Testis (tissue), 3 donors: ENCODE measurements around the gene TIAM1. TPM values are rescaled to one million over a fixed set of nuclear protein-coding genes. Genes with fewer than 3 reads are reported as not detected.

Experiments
- DNase-seq: peaks from one replicate; pipeline ENCODE4 v3.0.0-alpha.2; 2019
- H3K27ac ChIP-seq, 2 donors: fragments of 200-600 bp; sonication (generic); one replicate each; pipeline ENCODE4 v1.5.1; 2019
- H3K27me3 ChIP-seq: fragments of 200-600 bp; sonication (generic); one replicate; pipeline ENCODE4 v1.5.1; 2019
- H3K36me3 ChIP-seq: fragments of 200-600 bp; sonication (generic); one replicate; pipeline ENCODE4 v1.5.1; 2017; ENCODE audit warnings: low read depth; ENCODE audit errors: missing control alignments
- H3K4me1 ChIP-seq: fragments of 200-600 bp; sonication (generic); one replicate; pipeline ENCODE4 v1.5.1; 2019
- H3K4me3 ChIP-seq, 2 donors: fragments of 200-600 bp; sonication (generic); one replicate each; pipeline ENCODE4 v1.5.1; 2017 to 2019
- H3K9me3 ChIP-seq: fragments of 200-600 bp; sonication (generic); one replicate; pipeline ENCODE4 v1.5.1; 2017
- CTCF ChIP-seq, 3 experiments: fragments of 450-650 bp in 2 of 3; fragments of 200-600 bp in 1 of 3; sonication (generic) in 1 of 3; IDR thresholded peaks; one replicate each; pipeline ENCODE4 v1.5.1; 2016 to 2019; ENCODE audit warnings: antibody characterized with exemption in 3 of 3, mild to moderate bottlenecking in 2 of 3, moderate library complexity in 1 of 3
- POLR2A ChIP-seq: fragments of 450-650 bp; IDR thresholded peaks from one replicate; pipeline ENCODE4 v1.6.1; 2017; ENCODE audit warnings: antibody characterized with exemption, mild to moderate bottlenecking, moderate library complexity
- WGBS, 2 donors: methylation state at CpG; one replicate each; pipeline ENCODE4 v1.1.5; 2018; 5-methylcytosine and 5-hydroxymethylcytosine counted together
- intact Hi-C: fragments of 100-400 bp; cut with DNase I; formaldehyde crosslinking; loops from one replicate; pipeline ENCODE4 v1.15.1; 2023; ENCODE audit warnings: low total_unique reads
- polyA plus RNA-seq: library from polyadenylated mRNA; stranded (reverse); fragments of 350-450 nt; fragmentation: Illumina TruSeq; extraction: RNeasy Lipid Tissue Mini Kit (QIAGEN cat#74804); gene quantifications from one replicate; pipeline ENCODE4 v1.2.3, GENCODE V29; 2014; ENCODE audit warnings: low read depth, low replicate concordance; ENCODE audit not compliant: insufficient read depth
- total RNA-seq, 2 donors: library from RNA; depleted of rRNA; stranded (reverse); fragments of >200 nt; gene quantifications; one replicate each; pipeline ENCODE4 v1.2.3, GENCODE V29; 2016

TIAM1 gene
- total and polyA plus RNA-seq, 3 donors from 2014 or later: 21.3 to 51.6 (median 34.6) TPM

- peaks cover 7% of the 10 kb centered on the region for H3K4me1 ChIP-seq
- no peak overlapping the region for H3K4me3 ChIP-seq
- DNase-seq: no peak
- H3K36me3 ChIP-seq: no peaks in the 10 kb centered on the region
- H3K27ac ChIP-seq: peak overlapping the region in 1 of 2 donors; percentile 43
- H3K27me3 ChIP-seq: no peaks in the 10 kb centered on the region
- 53 to 62% methylated on average over 21 to 25 of the region's 25 CpGs for WGBS, 2 donors
- TF ChIP-seq POLR2A: no peak
- TF ChIP-seq CTCF (IDR thresholded peaks at IDR 0.05): no peak
- H3K9me3 ChIP-seq: no peaks in the 10 kb centered on the region
- intact Hi-C loops: loop anchor here (10.0 kb wide), 1 partner anchor 69 kb away; no protein-coding TSS in a partner anchor
These were observed 170.0 kb downstream of the TIAM1 start for GRCh38 chr21:31173881-31174555.

GRCh38 chr21:31172328-31172727 lies 171.7 kb downstream of the TIAM1 start:
- DNase-seq: no peak
- Histone ChIP-seq H3K4me1 (peaks cover 7% of the 10 kb centered on the region), H3K27ac (no peak overlapping the region), H3K27me3 (no peaks in the 10 kb centered on the region), H3K36me3 (no peaks in the 10 kb centered on the region), H3K4me3 (no peak overlapping the region), H3K9me3 (no peaks in the 10 kb centered on the region)
- WGBS, 2 donors: 69 to 83% methylated on average over 6 of the region's 6 CpGs
- TF ChIP-seq POLR2A: no peak
- TF ChIP-seq CTCF (IDR thresholded peaks at IDR 0.05): no peak
- intact Hi-C loops: loop anchor here (10.0 kb wide), 1 partner anchor 68 kb away; no protein-coding TSS in a partner anchor

- no peaks in the 10 kb centered on the region for H3K36me3 ChIP-seq
- no peaks in the 10 kb centered on the region for H3K27me3 ChIP-seq
- H3K27ac ChIP-seq: no peak overlapping the region
- no peaks in the 10 kb centered on the region for H3K9me3 ChIP-seq
- peaks cover 13% of the 10 kb centered on the region for H3K4me1 ChIP-seq
- WGBS, 2 donors: 91 to 95% methylated on average over 8 of the region's 8 CpGs
- TF ChIP-seq CTCF (IDR thresholded peaks at IDR 0.05): no peak
- TF ChIP-seq POLR2A: no peak
- H3K4me3 ChIP-seq: no peak overlapping the region
- intact Hi-C loops: no loop called here
- DNase-seq: no peak
These were observed 179.1 kb downstream of the TIAM1 start for GRCh38 chr21:31164713-31165694.

- TF ChIP-seq CTCF (IDR thresholded peaks at IDR 0.05) (no peak), POLR2A (no peak)
- DNase-seq: no peak
- intact Hi-C loops: no loop called here
- Histone ChIP-seq H3K27me3 (no peaks in the 10 kb centered on the region), H3K4me1 (peaks cover 13% of the 10 kb centered on the region), H3K27ac (no peak overlapping the region), H3K4me3 (no peak overlapping the region), H3K9me3 (no peaks in the 10 kb centered on the region), H3K36me3 (no peaks in the 10 kb centered on the region)
- 77% methylated on average over 4 of the region's 4 CpGs for WGBS, 2 donors
These were observed 181.2 kb downstream of the TIAM1 start for GRCh38 chr21:31162827-31163226.
